Muscle of arm (tissue), 12 donors: Measurements from ENCODE around the gene BDNF. TPM values are rescaled to one million over a fixed set of nuclear protein-coding genes. Genes with fewer than 3 reads are reported as not detected.

Experiments used
- DNase-seq: peaks from one replicate; pipeline ENCODE4 v3.0.0-alpha.2; 2013
- polyA plus RNA-seq, 12 donors: library from polyadenylated mRNA; unstranded; fragments of 120-200 nt; gene quantifications; one replicate each; pipeline ENCODE4 v1.2.1, GENCODE V29; 2013; ENCODE audit not compliant: insufficient read length in 12 of 12

The BDNF gene
- polyA plus RNA-seq, 12 donors, result 0.79 to 1.8 (median 1.4) TPM; not detected in 2

GRCh38 chr11:27605422-27605821 lies 94.8 kb downstream of the BDNF start:
- DNase-seq, result no peak

Other genes with a start within 250 kb of the BDNF start
- 10 to 100 TPM in 11 of 12 donors, not detected in 1; 23.3 to 63.0 (median 34.0) TPM for gene LGR4, start 227.7 kb downstream of the BDNF start, polyA plus RNA-seq
- 10 to 100 TPM in 11 of 12 donors, not detected in 1; 10.4 to 17.9 (median 14.8) TPM for gene LIN7C, start 193.7 kb downstream of the BDNF start, polyA plus RNA-seq